WERI-Rb-1 (cell line): Measurements from ENCODE around the gene ITPRIP.
A peak's percentile ranks its signal among the peaks of the same experiment; 100 is the strongest.

Experiments used
- DNase-seq: peaks from one replicate; pipeline ENCODE4 v3.0.0-alpha.2; 2020
- H3K27ac ChIP-seq: fragments of 250-450 bp; sonication (Bioruptor Pico); 2 replicates; pipeline ENCODE4 v1.5.1; 2020; ENCODE audit warnings: mild to moderate bottlenecking, moderate library complexity
- H3K27me3 ChIP-seq: fragments of 250-450 bp; sonication (Bioruptor Pico); 2 replicates; pipeline ENCODE4 v1.5.1; 2021; ENCODE audit warnings: mild to moderate bottlenecking, low read depth, moderate library complexity; ENCODE audit not compliant: insufficient read depth, severe bottlenecking
- H3K36me3 ChIP-seq: fragments of 250-450 bp; sonication (Bioruptor Pico); 2 replicates; pipeline ENCODE4 v1.5.1; 2020; ENCODE audit warnings: mild to moderate bottlenecking, moderate library complexity
- H3K4me3 ChIP-seq: 2 replicates; pipeline ENCODE4 v1.5.1; 2011; ENCODE audit warnings: low read depth, mild to moderate bottlenecking, control low read depth, low read length
- H3K9me3 ChIP-seq: fragments of 250-450 bp; sonication (Bioruptor Pico); 2 replicates; pipeline ENCODE4 v1.5.1; 2021; ENCODE audit warnings: mild to moderate bottlenecking, moderate library complexity; ENCODE audit not compliant: severe bottlenecking
- TF ChIP-seq, protein P1 (sequence below): IDR thresholded peaks from 2 replicates; pipeline ENCODE4 v1.5.1; 2011; ENCODE audit warnings: low read depth, mild to moderate bottlenecking, control low read depth, inconsistent platforms, low read length

The ITPRIP gene

DNA sequence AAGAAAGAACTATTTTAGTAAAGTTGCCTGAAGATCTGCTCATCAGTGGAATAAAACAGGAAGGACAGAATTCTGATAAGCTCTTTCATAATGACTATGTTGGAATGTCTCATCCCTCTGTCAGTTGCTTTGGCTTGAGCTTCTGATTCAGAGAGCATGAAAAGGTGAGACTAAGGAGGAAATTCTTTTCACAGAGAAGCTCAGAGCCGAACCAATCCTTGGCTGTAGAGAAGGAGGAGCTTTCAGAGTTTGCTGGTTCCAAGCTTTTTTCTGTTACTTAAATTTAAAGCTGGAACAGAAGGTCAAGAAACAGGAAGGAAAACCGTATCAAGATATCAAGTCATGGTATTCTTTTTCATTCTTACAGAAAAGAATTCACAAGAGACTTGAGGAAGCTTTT is 45.3 kb downstream of the ITPRIP start:
- H3K27ac ChIP-seq: no peak overlapping the region
- DNase-seq: no peak

DNA sequence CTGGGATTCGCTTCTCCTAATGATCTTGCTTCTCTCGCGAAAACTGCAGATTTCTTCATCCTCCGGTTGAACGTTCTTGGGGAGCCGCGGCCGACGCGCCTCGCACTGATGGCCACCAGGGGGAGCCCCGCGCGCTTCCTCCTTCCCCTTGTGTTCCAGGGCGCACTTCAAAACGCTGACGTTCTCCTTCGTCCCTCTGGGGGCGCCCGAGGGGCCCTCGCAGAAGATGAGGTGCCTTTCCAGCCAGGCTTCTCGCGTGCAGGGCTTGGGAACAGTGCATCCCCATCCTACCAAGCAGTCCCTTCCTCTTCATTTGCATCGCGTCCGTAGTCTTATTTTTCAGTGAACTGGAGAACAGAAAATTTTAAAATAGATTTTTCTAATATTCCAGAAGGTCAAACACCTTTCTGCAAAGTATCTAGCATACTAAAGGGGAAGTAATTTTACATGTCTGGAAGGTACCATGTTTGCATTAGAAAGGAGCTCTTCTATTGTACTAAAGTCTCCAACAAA is 46.8 kb downstream of the ITPRIP start:
- Histone ChIP-seq H3K9me3 (no peaks in the 10 kb centered on the region), H3K27me3 (no peaks in the 10 kb centered on the region), H3K27ac (no peak overlapping the region), H3K36me3 (no peaks in the 10 kb centered on the region), H3K4me3 (no peak overlapping the region)
- TF ChIP-seq, protein P1, sequence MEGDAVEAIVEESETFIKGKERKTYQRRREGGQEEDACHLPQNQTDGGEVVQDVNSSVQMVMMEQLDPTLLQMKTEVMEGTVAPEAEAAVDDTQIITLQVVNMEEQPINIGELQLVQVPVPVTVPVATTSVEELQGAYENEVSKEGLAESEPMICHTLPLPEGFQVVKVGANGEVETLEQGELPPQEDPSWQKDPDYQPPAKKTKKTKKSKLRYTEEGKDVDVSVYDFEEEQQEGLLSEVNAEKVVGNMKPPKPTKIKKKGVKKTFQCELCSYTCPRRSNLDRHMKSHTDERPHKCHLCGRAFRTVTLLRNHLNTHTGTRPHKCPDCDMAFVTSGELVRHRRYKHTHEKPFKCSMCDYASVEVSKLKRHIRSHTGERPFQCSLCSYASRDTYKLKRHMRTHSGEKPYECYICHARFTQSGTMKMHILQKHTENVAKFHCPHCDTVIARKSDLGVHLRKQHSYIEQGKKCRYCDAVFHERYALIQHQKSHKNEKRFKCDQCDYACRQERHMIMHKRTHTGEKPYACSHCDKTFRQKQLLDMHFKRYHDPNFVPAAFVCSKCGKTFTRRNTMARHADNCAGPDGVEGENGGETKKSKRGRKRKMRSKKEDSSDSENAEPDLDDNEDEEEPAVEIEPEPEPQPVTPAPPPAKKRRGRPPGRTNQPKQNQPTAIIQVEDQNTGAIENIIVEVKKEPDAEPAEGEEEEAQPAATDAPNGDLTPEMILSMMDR: peak; percentile 99
- DNase-seq: peak; percentile 86

More for the DNA sequence above, 45.3 kb downstream of the ITPRIP start:
- no peaks in the 10 kb centered on the region for H3K27me3 ChIP-seq
- H3K4me3 ChIP-seq: no peak overlapping the region
- no peaks in the 10 kb centered on the region for H3K36me3 ChIP-seq
- TF ChIP-seq, protein P1: no peak
- H3K9me3 ChIP-seq: no peaks in the 10 kb centered on the region

DNA sequence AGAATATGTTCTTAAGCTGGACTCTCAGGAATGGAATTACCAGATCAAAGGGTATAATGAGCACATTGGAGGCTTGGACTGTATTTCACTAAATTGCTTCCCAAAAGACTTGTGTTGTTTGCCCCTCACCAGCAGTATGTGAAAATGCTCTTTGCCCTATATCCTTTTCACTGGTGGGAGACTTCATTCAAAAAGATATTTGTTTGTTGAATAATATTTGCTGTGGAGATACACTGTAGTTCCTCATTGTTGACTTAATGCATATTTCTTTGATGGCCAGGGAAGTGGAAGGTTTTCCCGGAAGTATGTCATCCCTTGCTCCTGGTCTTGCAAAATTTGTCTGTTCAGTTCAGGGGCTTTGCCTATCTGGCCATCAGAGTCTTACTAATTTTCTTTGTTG is 49.9 kb downstream of the ITPRIP start:
- TF ChIP-seq, protein P1: no peak
- Histone ChIP-seq H3K36me3 (no peaks in the 10 kb centered on the region), H3K27me3 (no peaks in the 10 kb centered on the region), H3K27ac (no peak overlapping the region), H3K4me3 (no peak overlapping the region), H3K9me3 (no peaks in the 10 kb centered on the region)
- no peak for DNase-seq

DNA sequence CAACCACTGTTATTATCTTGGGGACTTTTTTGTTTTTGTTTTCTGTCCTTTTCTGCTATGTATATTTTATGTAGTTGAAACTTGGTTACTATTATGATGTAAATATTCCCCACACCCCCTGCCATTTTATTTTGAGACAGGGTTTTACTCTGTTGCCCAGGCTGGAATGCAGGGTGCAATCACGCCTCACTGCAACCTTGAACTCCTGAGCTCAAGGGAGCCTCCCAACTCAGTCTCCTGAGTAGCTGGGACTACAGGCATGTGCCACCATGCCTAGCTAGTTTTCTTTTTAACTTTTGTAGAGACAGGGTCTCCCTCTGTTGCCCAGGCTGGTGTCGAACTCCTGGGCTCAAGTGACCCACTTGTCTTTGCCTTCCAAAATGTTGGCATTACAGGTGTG is 51.3 kb downstream of the ITPRIP start:
- no peaks in the 10 kb centered on the region for H3K36me3 ChIP-seq
- DNase-seq: no peak
- no peak overlapping the region for H3K4me3 ChIP-seq
- no peaks in the 10 kb centered on the region for H3K9me3 ChIP-seq
- no peaks in the 10 kb centered on the region for H3K27me3 ChIP-seq
- no peak overlapping the region for H3K27ac ChIP-seq
- TF ChIP-seq, protein P1: no peak

DNA sequence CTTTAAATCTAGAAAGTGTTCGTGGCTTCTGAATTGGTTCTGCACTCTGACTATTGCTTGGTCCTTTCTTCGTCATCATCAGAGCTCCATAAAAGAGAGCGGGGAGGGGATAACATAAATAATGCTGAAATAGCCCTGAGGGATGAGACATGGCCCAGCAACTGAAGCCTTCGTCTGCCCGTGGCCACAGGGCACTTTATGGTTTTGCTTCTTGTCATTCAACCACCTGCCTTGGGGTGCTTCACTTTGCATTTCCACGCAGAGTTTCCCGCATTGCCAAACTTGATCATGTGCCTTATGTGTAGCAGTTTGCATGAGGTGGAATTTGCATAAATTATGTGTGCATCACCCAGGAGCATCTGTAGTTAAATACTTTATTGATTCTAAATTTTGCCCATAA is 53.4 kb downstream of the ITPRIP start:
- Histone ChIP-seq H3K4me3 (no peak overlapping the region), H3K27me3 (no peaks in the 10 kb centered on the region), H3K27ac (no peak overlapping the region), H3K36me3 (no peaks in the 10 kb centered on the region), H3K9me3 (no peaks in the 10 kb centered on the region)
- TF ChIP-seq, protein P1: no peak
- DNase-seq: no peak

DNA sequence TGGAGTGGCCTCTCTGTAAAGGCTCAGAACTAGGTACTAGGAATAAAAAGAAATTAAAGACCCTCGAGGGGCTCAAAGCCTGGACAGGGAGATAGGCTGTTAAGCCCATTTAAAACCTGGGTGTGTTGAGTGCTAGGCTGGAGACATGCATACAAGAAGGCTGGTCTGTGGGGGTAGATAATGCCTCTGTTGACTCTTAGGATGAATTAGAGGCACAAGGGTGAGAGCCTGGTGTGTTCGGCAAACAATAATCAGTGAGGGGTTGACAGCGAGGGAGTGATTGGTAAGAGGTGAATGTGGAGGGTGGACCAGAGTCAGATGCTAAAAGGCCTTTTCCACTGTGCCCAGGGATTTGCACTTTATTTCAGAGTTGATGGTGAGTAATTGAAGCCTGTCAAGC is 56.6 kb downstream of the ITPRIP start:
- Histone ChIP-seq H3K36me3 (no peaks in the 10 kb centered on the region), H3K27me3 (no peaks in the 10 kb centered on the region), H3K9me3 (no peaks in the 10 kb centered on the region), H3K27ac (no peak overlapping the region), H3K4me3 (no peak overlapping the region)
- TF ChIP-seq, protein P1: no peak
- no peak for DNase-seq
